Parathyroid adenoma (tissue), 2 donors: Measurements from ENCODE around the gene USP48.

Experiments used
- H2AFZ ChIP-seq: fragments of 300-600 bp; sonication (generic); one replicate; pipeline ENCODE4 v1.7.0; 2017; ENCODE audit warnings: antibody characterized with exemption, mild to moderate bottlenecking
- H3K27ac ChIP-seq: fragments of 300-600 bp; sonication (generic); one replicate; pipeline ENCODE4 v1.7.0; 2017
- H3K27me3 ChIP-seq: fragments of 300-600 bp; sonication (generic); one replicate; pipeline ENCODE4 v1.7.0; 2017; ENCODE audit warnings: low read length; ENCODE audit not compliant: control insufficient read depth, insufficient read depth
- H3K36me3 ChIP-seq: fragments of 300-600 bp; sonication (generic); one replicate; pipeline ENCODE4 v1.7.0; 2017; ENCODE audit warnings: low read length; ENCODE audit not compliant: control insufficient read depth, insufficient read depth
- H3K4me1 ChIP-seq: fragments of 300-600 bp; sonication (generic); one replicate; pipeline ENCODE4 v1.7.0; 2017; ENCODE audit warnings: control low read depth
- H3K4me2 ChIP-seq: fragments of 300-600 bp; sonication (generic); one replicate; pipeline ENCODE4 v1.7.0; 2017; ENCODE audit warnings: low read length
- H3K4me3 ChIP-seq: fragments of 300-600 bp; sonication (generic); one replicate; pipeline ENCODE4 v1.7.0; 2017; ENCODE audit warnings: low read depth, low read length
- H3K79me2 ChIP-seq: fragments of 300-600 bp; sonication (generic); one replicate; pipeline ENCODE4 v1.7.0; 2017; ENCODE audit warnings: control low read depth
- H3K9ac ChIP-seq: fragments of 300-600 bp; sonication (generic); one replicate; pipeline ENCODE4 v1.7.0; 2017; ENCODE audit warnings: mild to moderate bottlenecking
- H3K9me3 ChIP-seq: fragments of 300-600 bp; sonication (generic); one replicate; pipeline ENCODE4 v1.7.0; 2017; ENCODE audit warnings: low read length; ENCODE audit not compliant: control insufficient read depth
- CTCF ChIP-seq: fragments of 300-600 bp; sonication (generic); IDR thresholded peaks from one replicate; pipeline ENCODE4 v1.7.0; 2017; ENCODE audit warnings: antibody characterized with exemption, mild to moderate bottlenecking
- donor health status: primary hyperparathyroidism.

Gene USP48

GRCh38 chr1:21751281-21751680 is 31.7 kb downstream of the USP48 start:
- H3K27ac ChIP-seq = no peak overlapping the region
- no peaks in the 10 kb centered on the region for H3K9me3 ChIP-seq
- no peaks in the 10 kb centered on the region for H3K27me3 ChIP-seq
- no peak for TF ChIP-seq CTCF
- no peak overlapping the region for H3K4me2 ChIP-seq
- no peaks in the 10 kb centered on the region for H3K36me3 ChIP-seq
- H3K9ac ChIP-seq = no peak overlapping the region
- no peaks in the 10 kb centered on the region for H3K4me1 ChIP-seq
- no peak overlapping the region for H3K4me3 ChIP-seq
- no peak overlapping the region for H2AFZ ChIP-seq
- peaks cover 2% of the 10 kb centered on the region for H3K79me2 ChIP-seq

GRCh38 chr1:21750841-21751240 is 32.1 kb downstream of the USP48 start:
- Histone ChIP-seq H3K27me3 (no peaks in the 10 kb centered on the region), H3K9me3 (no peaks in the 10 kb centered on the region), H3K36me3 (no peaks in the 10 kb centered on the region), H3K4me2 (no peak overlapping the region), H3K4me3 (no peak overlapping the region), H3K79me2 (peaks cover 2% of the 10 kb centered on the region), H3K27ac (no peak overlapping the region), H3K9ac (no peak overlapping the region), H2AFZ (no peak overlapping the region), H3K4me1 (no peaks in the 10 kb centered on the region)
- TF ChIP-seq CTCF = no peak

GRCh38 chr1:21749859-21750468 is 33.0 kb downstream of the USP48 start:
- no peak overlapping the region for H2AFZ ChIP-seq
- no peaks in the 10 kb centered on the region for H3K4me1 ChIP-seq
- no peaks in the 10 kb centered on the region for H3K27me3 ChIP-seq
- H3K27ac ChIP-seq = no peak overlapping the region
- no peaks in the 10 kb centered on the region for H3K9me3 ChIP-seq
- TF ChIP-seq CTCF = no peak
- H3K79me2 ChIP-seq = peaks cover 2% of the 10 kb centered on the region
- H3K36me3 ChIP-seq = no peaks in the 10 kb centered on the region
- H3K9ac ChIP-seq = no peak overlapping the region
- no peak overlapping the region for H3K4me3 ChIP-seq
- H3K4me2 ChIP-seq = no peak overlapping the region

- Histone ChIP-seq H3K9me3 (no peaks in the 10 kb centered on the region), H2AFZ (no peak overlapping the region), H3K36me3 (no peaks in the 10 kb centered on the region), H3K79me2 (peaks cover 2% of the 10 kb centered on the region), H3K27ac (no peak overlapping the region), H3K27me3 (no peaks in the 10 kb centered on the region), H3K4me2 (no peak overlapping the region), H3K4me1 (no peaks in the 10 kb centered on the region), H3K9ac (no peak overlapping the region), H3K4me3 (no peak overlapping the region)
- no peak for TF ChIP-seq CTCF
Observed at GRCh38 chr1:21749109-21749508, 33.8 kb downstream of the USP48 start.

GRCh38 chr1:21743476-21743875 is 39.5 kb downstream of the USP48 start:
- Histone ChIP-seq H3K4me2 (no peak overlapping the region), H3K36me3 (no peaks in the 10 kb centered on the region), H3K4me1 (no peaks in the 10 kb centered on the region), H3K79me2 (no peaks in the 10 kb centered on the region), H3K27me3 (no peaks in the 10 kb centered on the region), H3K27ac (no peak overlapping the region), H2AFZ (no peak overlapping the region), H3K4me3 (no peak overlapping the region), H3K9me3 (no peaks in the 10 kb centered on the region), H3K9ac (no peak overlapping the region)
- TF ChIP-seq CTCF = no peak
